Neural progenitor cell (in vitro differentiated cells): Measurements from ENCODE around the gene DDHD1.

Source experiments
- CTCF ChIP-seq: fragments of 200-600 bp; sonication (generic); IDR thresholded peaks from 2 replicates; pipeline ENCODE4 v1.5.1; 2017; ENCODE audit warnings: antibody characterized with exemption, mild to moderate bottlenecking
- EZH2phosphoT487 ChIP-seq: fragments of 200-600 bp; sonication (generic); IDR thresholded peaks from 2 replicates; pipeline ENCODE4 v1.6.1; 2017; ENCODE audit warnings: antibody characterized with exemption

- TF ChIP-seq CTCF (no peak), EZH2phosphoT487 (no peak)
These were observed 120.8 kb downstream of the DDHD1 start for GRCh38 chr14:53032161-53032803.
